IPS-NIHi11 (cell line): Measurements from ENCODE around the gene MUC5B.
A peak's percentile ranks its signal among the peaks of the same experiment; 100 is the strongest.
"Not testable (repeated sequence)": the region's sequence is repeated elsewhere in the genome, so short reads cannot be mapped to it uniquely, and the experiment has no call there.

Experiments
- DNase-seq: peaks from one replicate; pipeline ENCODE4 v3.0.0; 2012; ENCODE audit warnings: mixed read lengths, low spot score

Gene MUC5B, protein sequence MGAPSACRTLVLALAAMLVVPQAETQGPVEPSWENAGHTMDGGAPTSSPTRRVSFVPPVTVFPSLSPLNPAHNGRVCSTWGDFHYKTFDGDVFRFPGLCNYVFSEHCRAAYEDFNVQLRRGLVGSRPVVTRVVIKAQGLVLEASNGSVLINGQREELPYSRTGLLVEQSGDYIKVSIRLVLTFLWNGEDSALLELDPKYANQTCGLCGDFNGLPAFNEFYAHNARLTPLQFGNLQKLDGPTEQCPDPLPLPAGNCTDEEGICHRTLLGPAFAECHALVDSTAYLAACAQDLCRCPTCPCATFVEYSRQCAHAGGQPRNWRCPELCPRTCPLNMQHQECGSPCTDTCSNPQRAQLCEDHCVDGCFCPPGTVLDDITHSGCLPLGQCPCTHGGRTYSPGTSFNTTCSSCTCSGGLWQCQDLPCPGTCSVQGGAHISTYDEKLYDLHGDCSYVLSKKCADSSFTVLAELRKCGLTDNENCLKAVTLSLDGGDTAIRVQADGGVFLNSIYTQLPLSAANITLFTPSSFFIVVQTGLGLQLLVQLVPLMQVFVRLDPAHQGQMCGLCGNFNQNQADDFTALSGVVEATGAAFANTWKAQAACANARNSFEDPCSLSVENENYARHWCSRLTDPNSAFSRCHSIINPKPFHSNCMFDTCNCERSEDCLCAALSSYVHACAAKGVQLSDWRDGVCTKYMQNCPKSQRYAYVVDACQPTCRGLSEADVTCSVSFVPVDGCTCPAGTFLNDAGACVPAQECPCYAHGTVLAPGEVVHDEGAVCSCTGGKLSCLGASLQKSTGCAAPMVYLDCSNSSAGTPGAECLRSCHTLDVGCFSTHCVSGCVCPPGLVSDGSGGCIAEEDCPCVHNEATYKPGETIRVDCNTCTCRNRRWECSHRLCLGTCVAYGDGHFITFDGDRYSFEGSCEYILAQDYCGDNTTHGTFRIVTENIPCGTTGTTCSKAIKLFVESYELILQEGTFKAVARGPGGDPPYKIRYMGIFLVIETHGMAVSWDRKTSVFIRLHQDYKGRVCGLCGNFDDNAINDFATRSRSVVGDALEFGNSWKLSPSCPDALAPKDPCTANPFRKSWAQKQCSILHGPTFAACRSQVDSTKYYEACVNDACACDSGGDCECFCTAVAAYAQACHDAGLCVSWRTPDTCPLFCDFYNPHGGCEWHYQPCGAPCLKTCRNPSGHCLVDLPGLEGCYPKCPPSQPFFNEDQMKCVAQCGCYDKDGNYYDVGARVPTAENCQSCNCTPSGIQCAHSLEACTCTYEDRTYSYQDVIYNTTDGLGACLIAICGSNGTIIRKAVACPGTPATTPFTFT (N-terminal part only)

DNA sequence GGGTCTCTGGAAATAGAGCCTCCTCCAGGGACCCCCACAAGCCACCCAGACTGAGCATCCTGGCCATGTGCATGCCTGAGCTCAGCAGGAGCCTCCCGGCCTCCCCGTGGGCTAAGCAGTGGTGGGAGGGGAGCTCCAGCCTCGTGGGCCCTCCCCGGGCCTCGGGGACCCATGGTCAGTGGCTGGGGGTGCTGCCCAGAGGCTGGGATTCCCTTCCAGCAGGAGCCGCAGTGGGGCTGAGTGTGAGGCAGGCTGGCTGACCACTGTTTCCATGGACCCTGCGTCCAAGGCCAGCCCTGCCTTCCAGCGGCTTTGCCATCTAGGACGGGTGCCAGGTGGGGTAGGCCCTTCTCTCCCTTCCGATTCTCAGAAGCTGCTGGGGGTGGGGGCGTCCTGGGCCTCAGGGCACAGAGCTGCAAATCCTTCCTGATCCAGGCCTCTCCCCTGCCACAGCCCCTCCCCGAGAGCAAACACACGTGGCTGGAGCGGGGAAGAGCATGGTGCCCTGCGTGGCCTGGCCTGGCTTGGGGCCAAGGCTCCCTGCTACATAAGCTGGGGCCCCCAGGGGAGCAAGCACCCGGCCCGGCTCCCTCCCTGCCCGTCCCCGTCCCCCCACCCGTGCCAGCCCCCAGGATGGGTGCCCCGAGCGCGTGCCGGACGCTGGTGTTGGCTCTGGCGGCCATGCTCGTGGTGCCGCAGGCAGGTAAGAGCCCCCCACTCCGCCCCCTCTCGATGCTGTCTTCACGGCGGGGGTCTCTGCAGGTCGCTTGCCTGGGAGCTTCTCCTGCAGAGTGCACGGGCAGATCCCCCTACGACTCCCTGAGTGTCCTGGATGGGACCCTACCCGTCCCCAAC, at the start of gene MUC5B:
TSS of gene MUC5B (plus strand) at position 576 of the 855 bp plus-strand sequence. CDS start at position 634, 58 bp downstream.
- DNase-seq = peak; percentile 23

- not testable (repeated sequence) for DNase-seq
Measured at GRCh38 chr11:1173396-1173795, 49.5 kb upstream of the MUC5B start.

- DNase-seq = no peak
Measured at GRCh38 chr11:1174441-1175370, 48.2 kb upstream of the MUC5B start.

- no peak for DNase-seq
Measured at GRCh38 chr11:1175461-1176223, 47.2 kb upstream of the MUC5B start.

GRCh38 chr11:1176224-1177019, 46.4 kb upstream of the MUC5B start:
- DNase-seq = no peak

- DNase-seq = no peak
Measured at GRCh38 chr11:1177020-1177770, 45.7 kb upstream of the MUC5B start.

GRCh38 chr11:1177771-1178090, 45.1 kb upstream of the MUC5B start:
- DNase-seq = no peak

GRCh38 chr11:1178201-1178885, 44.5 kb upstream of the MUC5B start:
- no peak for DNase-seq

GRCh38 chr11:1178906-1179305, 44.0 kb upstream of the MUC5B start:
- no peak for DNase-seq

GRCh38 chr11:1179641-1180040, 43.2 kb upstream of the MUC5B start:
- no peak for DNase-seq

DNA sequence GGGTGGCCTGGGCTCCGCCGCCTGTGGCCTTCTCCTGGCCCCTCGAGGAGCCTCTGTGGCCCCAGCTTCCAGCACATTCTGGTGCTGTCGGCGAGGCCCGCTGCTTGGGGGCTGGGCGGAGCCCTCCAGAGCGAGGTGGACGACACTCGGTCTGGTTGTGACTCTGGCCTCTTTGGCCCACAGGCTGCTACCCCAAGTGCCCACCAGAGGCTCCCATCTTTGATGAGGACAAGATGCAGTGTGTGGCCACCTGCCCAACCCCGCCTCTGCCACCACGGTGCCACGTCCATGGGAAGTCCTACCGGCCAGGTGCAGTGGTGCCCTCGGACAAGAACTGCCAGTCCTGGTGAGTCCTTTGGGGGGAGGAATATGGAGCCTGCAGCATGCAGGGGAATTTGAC, 42.7 kb upstream of the MUC5B start:
- DNase-seq = no peak

GRCh38 chr11:1180947-1181391, 41.9 kb upstream of the MUC5B start:
- no peak for DNase-seq

DNA sequence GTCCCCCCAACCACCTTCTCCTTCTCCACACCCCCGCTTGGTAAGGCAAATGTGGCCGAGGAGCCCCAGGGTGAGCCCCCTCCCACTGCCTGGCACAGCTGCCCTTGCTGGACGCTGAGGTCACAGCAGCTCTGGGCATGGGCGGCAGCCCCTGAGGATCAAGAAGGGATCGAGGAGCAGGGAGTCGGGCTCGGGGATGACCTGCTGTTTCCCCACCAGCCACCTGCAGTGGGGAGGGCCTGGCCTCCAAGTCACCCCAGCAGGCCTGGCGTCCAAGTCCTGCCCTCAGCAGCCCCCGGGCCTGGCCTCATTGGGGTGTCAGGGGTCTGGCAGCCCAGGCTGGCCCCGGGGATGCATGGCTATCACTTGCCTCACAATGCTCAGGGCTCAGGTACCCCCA, 41.4 kb upstream of the MUC5B start:
- no peak for DNase-seq

- no peak for DNase-seq
Measured at GRCh38 chr11:1181853-1182535, 40.9 kb upstream of the MUC5B start.

GRCh38 chr11:1184139-1184538, 38.7 kb upstream of the MUC5B start:
- DNase-seq = not testable (repeated sequence)

DNA sequence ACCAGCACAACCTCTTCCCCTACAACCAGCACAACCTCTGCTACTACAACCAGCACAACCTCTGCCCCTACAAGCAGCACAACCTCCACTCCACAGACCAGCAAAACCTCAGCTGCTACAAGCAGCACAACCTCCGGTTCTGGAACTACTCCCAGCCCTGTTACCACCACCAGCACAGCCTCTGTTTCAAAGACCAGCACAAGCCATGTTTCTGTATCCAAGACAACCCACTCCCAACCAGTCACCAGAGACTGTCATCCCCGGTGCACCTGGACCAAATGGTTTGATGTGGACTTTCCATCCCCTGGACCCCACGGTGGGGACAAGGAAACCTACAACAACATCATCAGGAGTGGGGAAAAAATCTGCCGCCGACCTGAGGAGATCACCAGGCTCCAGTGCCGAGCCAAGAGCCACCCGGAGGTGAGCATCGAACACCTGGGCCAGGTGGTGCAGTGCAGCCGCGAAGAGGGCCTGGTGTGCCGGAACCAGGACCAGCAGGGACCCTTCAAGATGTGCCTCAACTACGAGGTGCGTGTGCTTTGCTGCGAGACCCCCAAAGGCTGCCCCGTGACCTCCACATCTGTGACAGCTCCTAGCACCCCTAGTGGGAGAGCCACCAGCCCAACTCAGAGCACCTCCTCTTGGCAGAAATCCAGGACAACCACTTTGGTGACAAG, 34.3 kb upstream of the MUC5B start:
- not testable (repeated sequence) for DNase-seq
